ENCODE measurements around the gene SLC16A4.

GRCh38 chr1:110434946-110435345, 44.1 kb upstream of the SLC16A4 start:
- no peak for TF ChIP-seq CTCF (conservative IDR thresholded peaks at IDR 0.05)
- TF ChIP-seq ZFX (IDR thresholded peaks at IDR 0.05): no peak

Measured in C4-2B (cell line).